ENCODE results near the gene ADRA1B. TPM values are rescaled to one million over a fixed set of nuclear protein-coding genes. Genes with fewer than 3 reads are reported as not detected.
"Not testable (repeated sequence)": the region's sequence is repeated elsewhere in the genome, so short reads cannot be mapped to it uniquely, and the experiment has no call there.

ADRA1B gene
- total RNA-seq, 4 donors from 2014 or later, result 0.67 to 5.3 (median 3.0) TPM

DNA sequence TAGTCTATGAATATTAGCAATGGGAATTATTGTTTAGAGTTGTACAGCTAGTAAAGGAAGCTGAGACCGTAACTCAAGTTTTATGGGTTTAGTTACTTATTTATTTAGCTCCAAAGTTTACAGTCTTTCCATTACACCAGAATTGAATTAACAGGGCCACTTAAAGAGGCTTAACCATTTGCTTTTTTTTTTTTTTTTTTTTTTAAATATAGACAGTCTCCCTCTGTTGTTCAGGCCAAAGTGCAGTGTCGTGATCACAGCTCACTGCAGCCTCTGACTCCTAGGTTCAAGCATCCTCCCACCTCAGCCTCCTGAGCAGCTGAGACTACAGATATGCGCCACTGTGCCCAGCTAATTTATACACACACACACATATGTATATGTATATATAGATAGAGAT, 91.2 kb downstream of the ADRA1B start:
- Histone ChIP-seq H3K9me3 (no peaks in the 10 kb centered on the region), H3K4me3 (no peak overlapping the region), H3K27ac (no peak overlapping the region), H3K27me3 (no peaks in the 10 kb centered on the region), H3K36me3 (peaks cover 0 to 22% of the 10 kb centered on the region in 2 donors), H3K4me1 (peaks cover 0 to 29% (median 15%) of the 10 kb centered on the region in 3 donors)
- WGBS, 2 donors (ENCODE audit: low coverage in 1 of 2), result 89 to 90% methylated on average over 3 of the region's 3 CpGs
- ATAC-seq, result no peak
- no peak for TF ChIP-seq POLR2A (IDR thresholded peaks at IDR 0.05)
- no peak for TF ChIP-seq POLR2AphosphoS5 (IDR thresholded peaks at IDR 0.05)
- no peak for TF ChIP-seq EP300 (IDR thresholded peaks at IDR 0.05)
- TF ChIP-seq, protein P1, sequence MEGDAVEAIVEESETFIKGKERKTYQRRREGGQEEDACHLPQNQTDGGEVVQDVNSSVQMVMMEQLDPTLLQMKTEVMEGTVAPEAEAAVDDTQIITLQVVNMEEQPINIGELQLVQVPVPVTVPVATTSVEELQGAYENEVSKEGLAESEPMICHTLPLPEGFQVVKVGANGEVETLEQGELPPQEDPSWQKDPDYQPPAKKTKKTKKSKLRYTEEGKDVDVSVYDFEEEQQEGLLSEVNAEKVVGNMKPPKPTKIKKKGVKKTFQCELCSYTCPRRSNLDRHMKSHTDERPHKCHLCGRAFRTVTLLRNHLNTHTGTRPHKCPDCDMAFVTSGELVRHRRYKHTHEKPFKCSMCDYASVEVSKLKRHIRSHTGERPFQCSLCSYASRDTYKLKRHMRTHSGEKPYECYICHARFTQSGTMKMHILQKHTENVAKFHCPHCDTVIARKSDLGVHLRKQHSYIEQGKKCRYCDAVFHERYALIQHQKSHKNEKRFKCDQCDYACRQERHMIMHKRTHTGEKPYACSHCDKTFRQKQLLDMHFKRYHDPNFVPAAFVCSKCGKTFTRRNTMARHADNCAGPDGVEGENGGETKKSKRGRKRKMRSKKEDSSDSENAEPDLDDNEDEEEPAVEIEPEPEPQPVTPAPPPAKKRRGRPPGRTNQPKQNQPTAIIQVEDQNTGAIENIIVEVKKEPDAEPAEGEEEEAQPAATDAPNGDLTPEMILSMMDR (IDR thresholded peaks at IDR 0.05), result no peak

- Histone ChIP-seq H3K4me1 (peaks cover 0 to 29% (median 15%) of the 10 kb centered on the region in 3 donors), H3K36me3 (peaks cover 0 to 31% of the 10 kb centered on the region in 2 donors), H3K4me3 (peak overlapping the region; percentile 74 to 99), H3K27ac (peak overlapping the region in 3 of 4 donors; percentile 85 to 94 (median 87))
- H3K9me3 ChIP-seq, H3K27me3 ChIP-seq, ATAC-seq: not testable (repeated sequence)
- WGBS, 2 donors (ENCODE audit: low coverage in 1 of 2), result 79% methylated on average over 6 of the region's 14 CpGs; no CpG with 5 or more reads in 1 of the 2 donors
Observed at GRCh38 chr5:160008529-160008876, 92.2 kb downstream of the ADRA1B start.

DNA sequence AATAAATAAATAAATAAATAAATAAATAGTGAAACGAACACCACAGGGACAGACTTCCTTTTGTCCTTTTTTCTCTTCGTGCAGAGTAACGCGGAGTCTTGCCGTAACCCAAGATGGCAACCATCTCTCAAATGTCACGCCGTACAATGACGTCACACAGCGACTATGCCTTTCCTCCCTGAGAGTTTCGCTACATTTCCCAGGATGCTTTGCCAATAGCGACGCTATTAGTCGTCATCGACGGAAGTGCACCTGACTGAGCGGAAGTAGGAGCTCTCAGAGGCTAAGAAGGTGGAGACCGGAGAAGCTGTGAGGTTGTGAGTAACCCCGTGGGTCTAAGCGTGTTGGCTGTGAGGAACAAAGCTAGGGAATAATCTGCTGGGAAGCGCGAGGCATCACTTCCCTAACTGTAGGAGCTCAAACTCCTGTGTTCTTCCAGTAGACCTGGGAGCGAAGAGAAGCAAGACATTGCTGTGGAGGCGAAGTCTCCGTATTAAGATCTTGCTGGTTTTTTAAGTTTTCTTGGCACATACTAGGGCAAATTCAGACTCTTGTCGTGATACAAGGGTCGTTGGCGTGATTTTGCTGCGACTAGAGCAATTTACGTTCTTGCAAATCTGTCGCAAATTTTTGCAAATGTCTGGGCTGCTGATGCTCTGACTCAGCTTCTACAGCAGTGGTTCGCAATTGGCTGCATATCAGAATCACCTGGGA, 92.8 kb downstream of the ADRA1B start, which contains the start of gene TTC1:
TTC1 (plus strand) TSS at position 263 of the 714 bp plus-strand sequence. CDS start 1,390 bp downstream, outside the sequence.
- WGBS, 2 donors (ENCODE audit: low coverage in 1 of 2), result 0% methylated on average over 22 to 31 of the region's 31 CpGs
- TF ChIP-seq EP300 (IDR thresholded peaks at IDR 0.05), result no peak
- TF ChIP-seq POLR2AphosphoS5 (IDR thresholded peaks at IDR 0.05), result peak; percentile 96
- TF ChIP-seq POLR2A (IDR thresholded peaks at IDR 0.05), result peak; percentile 73 to 77
- Histone ChIP-seq H3K36me3 (peaks cover 0 to 37% of the 10 kb centered on the region in 2 donors), H3K9me3 (no peaks in the 10 kb centered on the region), H3K4me3 (peak within 1 kb of the TSS; percentile 74 to 99), H3K27ac (peak within 1 kb of the TSS; percentile 85 to 95 (median 90)), H3K4me1 (peaks cover 0 to 32% (median 15%) of the 10 kb centered on the region in 3 donors), H3K27me3 (no peaks in the 10 kb centered on the region)
- ATAC-seq, result peak; percentile 99

DNA sequence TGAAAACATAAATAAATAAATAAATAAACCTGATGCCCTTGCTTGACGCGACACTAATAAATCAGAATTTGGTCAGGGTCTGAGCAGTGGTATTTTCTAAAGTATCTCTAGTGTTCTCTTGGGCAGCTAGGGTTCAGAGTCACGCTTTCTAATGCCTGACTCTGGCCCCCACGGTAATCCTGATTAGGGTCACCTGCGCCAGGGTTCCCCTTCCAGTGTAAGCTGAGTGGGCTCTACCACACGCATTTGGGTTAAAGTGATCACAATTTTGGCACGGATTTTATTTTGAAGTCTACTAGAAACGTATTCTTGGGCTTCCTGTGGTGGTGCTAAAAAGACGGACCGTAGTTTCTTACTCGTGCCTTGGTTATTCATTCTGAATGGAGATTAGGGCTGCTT, 93.3 kb downstream of the ADRA1B start:
- TF ChIP-seq, protein P1 (IDR thresholded peaks at IDR 0.05), result no peak
- TF ChIP-seq POLR2AphosphoS5 (IDR thresholded peaks at IDR 0.05) (no peak), POLR2A (IDR thresholded peaks at IDR 0.05) (no peak), EP300 (IDR thresholded peaks at IDR 0.05) (no peak)
- Histone ChIP-seq H3K9me3 (no peaks in the 10 kb centered on the region), H3K27me3 (no peaks in the 10 kb centered on the region), H3K4me3 (peak overlapping the region; percentile 74 to 99), H3K36me3 (peaks cover 0 to 41% of the 10 kb centered on the region in 2 donors), H3K27ac (peak overlapping the region; percentile 85 to 95 (median 90)), H3K4me1 (peaks cover 0 to 33% (median 15%) of the 10 kb centered on the region in 3 donors)
- no peak for ATAC-seq
- WGBS, 2 donors (ENCODE audit: low coverage in 1 of 2), result 3 to 6% methylated on average over 11 of the region's 11 CpGs

- Histone ChIP-seq H3K9me3 (no peaks in the 10 kb centered on the region), H3K27me3 (no peaks in the 10 kb centered on the region), H3K27ac (no peak overlapping the region), H3K36me3 (peaks cover 0 to 60% of the 10 kb centered on the region in 2 donors), H3K4me3 (no peak overlapping the region), H3K4me1 (peaks cover 0 to 33% (median 15%) of the 10 kb centered on the region in 3 donors)
- TF ChIP-seq, protein P1 (IDR thresholded peaks at IDR 0.05), result no peak
- TF ChIP-seq POLR2AphosphoS5 (IDR thresholded peaks at IDR 0.05) (no peak), EP300 (IDR thresholded peaks at IDR 0.05) (no peak), POLR2A (IDR thresholded peaks at IDR 0.05) (no peak)
- no peak for ATAC-seq
Observed at GRCh38 chr5:160011471-160011870, 95.2 kb downstream of the ADRA1B start.

- peaks cover 0 to 83% of the 10 kb centered on the region in 2 donors for H3K36me3 ChIP-seq
- 83 to 98% methylated on average over 4 to 5 of the region's 6 CpGs for WGBS, 2 donors (ENCODE audit: low coverage in 1 of 2)
- not testable (repeated sequence) for H3K9me3 ChIP-seq, ATAC-seq, H3K27ac ChIP-seq, H3K4me3 ChIP-seq, H3K27me3 ChIP-seq
- H3K4me1 ChIP-seq, result peaks cover 0 to 30% (median 15%) of the 10 kb centered on the region in 3 donors
Observed at GRCh38 chr5:160014197-160014596, 97.9 kb downstream of the ADRA1B start.
